ENCODE results near the gene KRT86. TPM values are rescaled to one million over a fixed set of nuclear protein-coding genes. Genes with fewer than 3 reads are reported as not detected.
A peak's percentile ranks its signal among the peaks of the same experiment; 100 is the strongest.
"Not testable (repeated sequence)": the region's sequence is repeated elsewhere in the genome, so short reads cannot be mapped to it uniquely, and the experiment has no call there.

Gene KRT86
- total RNA-seq, 1 donor from 2014 or later: not detected

- DNase-seq (no peak), ATAC-seq (ENCODE audit: poor library complexity) (no peak)
- intact Hi-C loops (cut with DNase I): no loop called here
These were observed 37.9 kb upstream of the KRT86 start for GRCh38 chr12:52236386-52237050.

GRCh38 chr12:52238207-52238840 lies 36.1 kb upstream of the KRT86 start:
- DNase-seq: no peak
- no peak for ATAC-seq (ENCODE audit: poor library complexity)
- intact Hi-C loops (cut with DNase I): no loop called here

GRCh38 chr12:52238916-52239646 lies 35.4 kb upstream of the KRT86 start:
- ATAC-seq (ENCODE audit: poor library complexity): no peak

GRCh38 chr12:52239767-52240166 lies 34.7 kb upstream of the KRT86 start:
- DNase-seq (no peak), ATAC-seq (ENCODE audit: poor library complexity) (no peak)
- intact Hi-C loops (cut with DNase I): no loop called here

More at GRCh38 chr12:52238916-52239646, 35.4 kb upstream of the KRT86 start:
- intact Hi-C loops (cut with DNase I): no loop called here
- DNase-seq: no peak

- DNase-seq; intact Hi-C loops (cut with DNase I); ATAC-seq (ENCODE audit: poor library complexity): not testable (repeated sequence)
These were observed 34.2 kb upstream of the KRT86 start for GRCh38 chr12:52240247-52240646.

- no peak for DNase-seq
- no peak for ATAC-seq (ENCODE audit: poor library complexity)
- intact Hi-C loops (cut with DNase I): no loop called here
These were observed 33.1 kb upstream of the KRT86 start for GRCh38 chr12:52241205-52241842.

- intact Hi-C loops (cut with DNase I): no loop called here
- ATAC-seq (ENCODE audit: poor library complexity) (no peak), DNase-seq (no peak)
These were observed 31.8 kb upstream of the KRT86 start for GRCh38 chr12:52242442-52243258.

GRCh38 chr12:52243259-52243855 lies 31.1 kb upstream of the KRT86 start:
- DNase-seq: no peak
- intact Hi-C loops (cut with DNase I): no loop called here
- no peak for ATAC-seq (ENCODE audit: poor library complexity)

- ATAC-seq (ENCODE audit: poor library complexity) (peak; percentile 73), DNase-seq (peak; percentile 82)
- intact Hi-C loops (cut with DNase I): no loop called here
These were observed 30.4 kb upstream of the KRT86 start for GRCh38 chr12:52243856-52244614.

- intact Hi-C loops (cut with DNase I): no loop called here
- DNase-seq (no peak), ATAC-seq (ENCODE audit: poor library complexity) (no peak)
These were observed 29.8 kb upstream of the KRT86 start for GRCh38 chr12:52244615-52244994.

- DNase-seq: no peak
- intact Hi-C loops (cut with DNase I): no loop called here
- ATAC-seq (ENCODE audit: poor library complexity): no peak
These were observed 29.0 kb upstream of the KRT86 start for GRCh38 chr12:52245259-52245961.

GRCh38 chr12:52245962-52246569 lies 28.4 kb upstream of the KRT86 start:
- DNase-seq: no peak
- intact Hi-C loops (cut with DNase I): no loop called here
- no peak for ATAC-seq (ENCODE audit: poor library complexity)

GRCh38 chr12:52246720-52247621 lies 27.5 kb upstream of the KRT86 start:
- intact Hi-C loops (cut with DNase I): no loop called here
- no peak for DNase-seq
- no peak for ATAC-seq (ENCODE audit: poor library complexity)

GRCh38 chr12:52247622-52248540 lies 26.6 kb upstream of the KRT86 start:
- ATAC-seq (ENCODE audit: poor library complexity): no peak
- no peak for DNase-seq
- intact Hi-C loops (cut with DNase I): no loop called here
